Adipose tissue (tissue), 3 donors: Measurements from ENCODE around the gene ATP6V1B1. TPM values are rescaled to one million over a fixed set of nuclear protein-coding genes. Genes with fewer than 3 reads are reported as not detected.
"Not testable (repeated sequence)": the region's sequence is repeated elsewhere in the genome, so short reads cannot be mapped to it uniquely, and the experiment has no call there.

ENCODE experiments used
- H3K27ac ChIP-seq: one replicate; pipeline ENCODE4 v1.5.1; 2013; ENCODE audit warnings: low read depth, low read length
- whole genome bisulfite sequencing, 3 donors: extraction: QIAGEN DNeasy Blood & Tissue Kit; methylation state at CpG; one replicate each; pipeline ENCODE4 v1.1.7; 2013; 5-methylcytosine and 5-hydroxymethylcytosine counted together
- polyA plus RNA-seq, 3 donors: library from polyadenylated mRNA; stranded (reverse); fragments of 200-250 nt; gene quantifications; one replicate each; pipeline ENCODE4 v1.2.3, GENCODE V29; 2013
- donor health status: healthy with polysubstance abuse.
- donor health status: Bipolar disorder and iron deficiency.
- donor health status: healthy.

The ATP6V1B1 gene
- polyA plus RNA-seq, 3 donors: 1.2 to 4.2 (median 1.9) TPM

GRCh38 chr2:70994009-70994698 is 58.5 kb downstream of the ATP6V1B1 start:
- WGBS, 3 donors: 0 to 1% (median 0%) methylated on average over 26 to 49 of the region's 49 CpGs
- no peak overlapping the region for H3K27ac ChIP-seq

DNA sequence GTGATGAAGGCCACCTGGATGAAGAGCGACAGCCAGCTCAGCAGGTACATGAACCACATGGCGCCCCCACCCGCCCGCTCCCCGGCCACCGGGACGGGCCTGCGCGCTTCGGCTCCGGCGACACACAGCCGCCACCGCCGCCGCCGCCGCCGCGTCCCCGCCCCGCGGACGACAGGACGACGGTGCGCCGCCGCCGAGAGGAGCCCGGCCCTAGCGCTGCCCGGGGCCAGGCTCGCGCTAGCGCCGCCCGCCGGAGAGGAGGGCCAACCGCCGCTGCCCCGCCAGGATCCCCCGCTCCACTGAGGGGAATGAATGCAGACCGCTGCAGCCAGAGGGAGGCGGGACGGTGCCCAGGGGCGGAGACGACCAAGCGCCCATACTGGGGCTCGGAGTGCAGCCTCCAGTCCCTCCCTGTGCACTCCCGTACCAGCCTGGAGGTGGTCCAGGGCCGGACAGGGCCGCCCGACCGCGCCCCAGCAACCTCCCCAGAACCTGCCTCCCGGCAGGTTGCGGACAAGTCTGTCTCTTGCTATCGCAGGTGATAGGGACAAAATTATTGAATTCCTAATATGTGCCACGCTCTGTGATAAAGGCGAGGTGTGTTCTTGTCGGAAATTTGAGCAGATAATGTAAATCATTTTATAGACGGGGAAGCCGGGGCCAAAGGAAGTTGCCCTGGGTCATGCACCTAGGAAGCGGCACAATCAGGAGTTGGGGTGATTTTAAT is 59.2 kb downstream of the ATP6V1B1 start, which contains the start of gene TEX261:
Gene TEX261, minus strand, starts transcription at position 175 of the 727 bp plus-strand sequence. Its CDS starts 116 bp downstream, at position 59.
- 0 to 1% (median 1%) methylated on average over 42 to 65 of the region's 65 CpGs for WGBS, 3 donors
- H3K27ac ChIP-seq: no peak within 1 kb of the TSS

DNA sequence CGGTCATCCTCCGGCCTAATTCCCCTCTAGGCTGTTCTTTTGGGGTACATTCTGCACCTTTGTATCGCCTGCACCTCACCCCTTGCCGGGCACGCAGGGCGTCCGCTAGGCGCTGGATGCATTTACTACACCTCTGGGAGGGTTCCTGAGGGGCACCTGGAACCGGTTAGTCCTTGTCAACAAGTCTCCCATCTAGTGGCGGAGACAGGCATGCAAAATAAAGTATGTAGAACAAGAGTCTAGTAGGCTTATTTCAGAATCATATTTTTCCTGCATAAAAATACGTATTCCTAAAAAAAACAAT is 59.7 kb downstream of the ATP6V1B1 start:
- H3K27ac ChIP-seq: no peak overlapping the region
- WGBS, 3 donors: 1 to 4% (median 3%) methylated on average over 11 of the region's 11 CpGs

DNA sequence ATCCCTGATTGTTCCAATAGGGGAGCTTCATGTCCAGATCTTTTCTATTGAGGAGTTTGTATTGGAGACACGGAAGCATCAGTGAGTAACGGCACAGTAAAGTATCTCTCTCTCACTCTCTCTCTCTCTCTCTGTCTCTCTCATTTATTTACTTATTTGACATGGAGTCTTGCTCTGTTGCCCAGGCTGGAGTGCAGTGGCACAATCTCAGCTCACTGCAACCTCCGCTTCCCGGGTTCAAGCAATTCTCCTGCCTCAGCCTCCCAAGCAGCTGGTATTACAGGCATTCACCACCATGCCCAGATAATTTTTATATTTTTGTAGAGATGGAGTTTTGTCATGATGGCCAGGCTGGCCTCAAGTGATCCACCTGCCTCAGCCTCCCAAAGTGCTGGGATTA is 63.2 kb downstream of the ATP6V1B1 start:
- WGBS, 3 donors: 82 to 90% (median 82%) methylated on average over 4 of the region's 4 CpGs
- H3K27ac ChIP-seq: not testable (repeated sequence)

- 43 to 69% (median 51%) methylated on average over 2 of the region's 2 CpGs for WGBS, 3 donors
These were observed 63.7 kb downstream of the ATP6V1B1 start for GRCh38 chr2:70999362-70999761.

DNA sequence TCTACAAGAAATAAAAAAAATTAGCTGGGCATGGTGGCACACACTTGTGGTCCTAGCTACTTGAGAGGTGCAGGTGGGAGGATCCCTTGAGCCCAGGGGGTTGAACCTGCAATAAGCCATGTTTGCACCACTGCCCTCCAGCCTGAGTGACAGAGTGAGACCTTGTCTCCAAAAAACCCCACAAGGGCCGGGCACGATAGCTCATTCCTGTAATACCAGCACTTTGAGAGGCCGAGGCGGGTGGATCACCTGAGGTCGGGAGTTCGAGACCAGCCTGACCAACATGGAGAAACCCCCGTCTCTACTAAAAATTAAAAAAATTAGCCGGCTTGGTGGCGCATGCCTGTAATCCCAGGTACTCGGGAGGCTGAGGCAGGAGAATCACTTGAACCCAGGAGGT is 64.2 kb downstream of the ATP6V1B1 start:
- 95 to 97% (median 96%) methylated on average over 10 of the region's 10 CpGs for WGBS, 3 donors
- H3K27ac ChIP-seq: not testable (repeated sequence)

More at GRCh38 chr2:70999362-70999761, 63.7 kb downstream of the ATP6V1B1 start:
- no peak overlapping the region for H3K27ac ChIP-seq

GRCh38 chr2:71000780-71001591 is 65.3 kb downstream of the ATP6V1B1 start:
- H3K27ac ChIP-seq: no peak overlapping the region
- 24 to 25% (median 25%) methylated on average over 21 of the region's 21 CpGs for WGBS, 3 donors

DNA sequence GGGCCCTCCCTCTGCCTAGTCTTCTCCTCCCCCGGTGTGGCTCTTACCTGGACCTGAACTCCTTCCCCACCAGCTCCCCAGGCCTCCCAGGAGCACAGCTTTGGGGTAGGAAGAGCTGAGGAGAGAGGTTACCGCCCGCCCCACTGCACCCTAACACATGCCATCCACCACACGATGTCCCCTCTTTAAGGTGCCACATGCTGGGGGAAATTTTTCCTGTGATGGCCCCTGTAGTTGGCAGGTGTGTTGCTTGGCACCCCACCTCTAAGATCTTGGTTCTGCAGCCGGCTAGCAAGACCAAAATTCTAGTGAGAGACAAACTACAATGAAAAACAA is 65.9 kb downstream of the ATP6V1B1 start:
- 70 to 81% (median 73%) methylated on average over 5 of the region's 5 CpGs for WGBS, 3 donors
- H3K27ac ChIP-seq: no peak overlapping the region

DNA sequence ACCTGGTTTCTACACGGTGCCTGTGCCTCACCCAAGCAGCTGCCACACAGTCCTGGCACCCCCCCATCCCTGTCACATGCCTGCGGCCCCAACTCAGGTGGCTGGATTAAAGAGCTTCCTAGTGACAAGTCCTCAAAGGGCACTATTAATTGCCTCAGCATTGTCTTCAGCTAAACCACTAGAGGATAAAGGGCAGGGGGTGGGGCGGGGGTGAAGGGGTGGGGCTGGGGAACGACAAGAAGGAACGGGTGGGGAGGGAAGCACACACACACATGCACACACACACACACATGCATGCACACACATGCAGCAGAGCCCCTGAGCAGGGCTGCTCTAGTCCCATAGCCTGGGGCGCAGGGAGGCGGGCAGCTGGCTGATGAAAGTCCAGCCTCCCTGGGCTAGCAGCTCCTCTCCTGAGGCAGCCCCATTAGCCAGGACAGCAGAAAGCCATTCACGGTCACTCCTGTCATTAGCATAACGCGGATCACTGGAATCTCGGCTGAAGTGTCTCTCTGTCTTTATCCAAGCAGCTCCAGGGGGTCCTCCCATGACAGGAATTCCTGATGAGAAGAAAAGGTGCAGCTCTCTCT is 66.4 kb downstream of the ATP6V1B1 start:
- WGBS, 3 donors: 46 to 55% (median 48%) methylated on average over 9 to 11 of the region's 11 CpGs
- H3K27ac ChIP-seq: no peak overlapping the region

GRCh38 chr2:71003396-71003795 is 67.7 kb downstream of the ATP6V1B1 start:
- no peak overlapping the region for H3K27ac ChIP-seq
- WGBS, 3 donors: 76 to 88% (median 83%) methylated on average over 6 of the region's 6 CpGs

DNA sequence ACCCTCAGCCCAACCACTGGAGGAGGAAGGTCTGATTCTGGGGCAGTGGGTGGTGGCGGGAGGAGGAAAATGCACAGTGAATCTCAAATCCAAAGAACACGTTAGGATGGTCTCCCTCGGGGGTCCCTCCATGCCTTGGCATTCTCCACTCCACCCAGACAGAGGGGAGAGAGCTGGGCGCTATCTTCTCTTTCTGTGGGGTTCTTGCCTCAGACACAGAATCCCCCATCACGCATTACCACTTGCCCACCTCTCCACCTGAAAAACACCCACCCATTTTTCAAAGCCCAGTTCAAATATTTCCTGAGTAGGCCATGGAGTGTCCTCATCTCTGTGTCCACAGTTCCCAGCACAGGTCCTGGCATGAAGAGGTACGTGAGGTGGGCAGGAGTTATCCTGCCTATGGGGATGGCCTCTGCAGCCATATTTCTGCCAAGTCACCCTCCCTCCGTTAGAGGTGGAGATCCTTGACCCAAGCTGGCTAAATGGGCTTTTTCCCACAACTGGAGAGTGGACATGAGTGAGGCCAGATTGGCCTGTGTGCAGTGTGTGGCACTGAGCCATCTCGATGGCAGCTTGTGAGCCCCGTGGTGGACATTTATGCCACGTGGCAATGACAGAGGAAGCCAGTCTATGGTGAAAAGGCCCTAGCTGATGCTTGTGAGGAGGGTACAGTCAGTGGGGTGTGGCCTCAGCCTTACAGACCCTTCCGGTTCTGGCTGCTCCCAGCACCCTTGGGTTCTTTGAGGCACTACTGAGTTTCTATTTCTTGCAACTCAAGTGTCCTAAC is 68.5 kb downstream of the ATP6V1B1 start:
- WGBS, 3 donors: 69 to 85% (median 83%) methylated on average over 11 of the region's 11 CpGs

GRCh38 chr2:71004857-71005256 is 69.2 kb downstream of the ATP6V1B1 start:
- WGBS, 3 donors: 81 to 88% (median 85%) methylated on average over 5 to 6 of the region's 6 CpGs

More for the DNA sequence above, 68.5 kb downstream of the ATP6V1B1 start:
- H3K27ac ChIP-seq: no peak overlapping the region

GRCh38 chr2:71005271-71006202 is 69.8 kb downstream of the ATP6V1B1 start:
- WGBS, 3 donors: 73 to 79% (median 74%) methylated on average over 10 of the region's 10 CpGs
- H3K27ac ChIP-seq: no peak overlapping the region

More at GRCh38 chr2:71004857-71005256, 69.2 kb downstream of the ATP6V1B1 start:
- no peak overlapping the region for H3K27ac ChIP-seq

DNA sequence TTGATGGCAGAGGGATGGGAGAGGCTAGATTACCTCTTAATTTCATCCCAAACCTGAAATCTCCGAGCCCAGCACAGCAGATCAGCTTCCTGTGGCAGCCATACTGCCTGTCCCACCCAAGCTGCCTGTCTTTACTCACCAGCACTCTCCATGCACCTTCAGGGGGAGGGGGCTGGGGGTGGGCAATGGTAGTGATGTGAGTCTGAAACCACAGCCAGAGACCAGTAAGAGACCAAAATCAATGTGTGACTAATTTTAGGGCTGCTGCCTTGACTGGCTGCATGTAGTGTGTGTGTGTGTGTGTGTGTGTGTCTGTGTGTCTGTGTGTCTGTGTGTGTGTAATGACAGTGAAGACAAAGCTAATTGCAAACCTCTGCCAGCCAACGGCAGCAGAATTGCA is 70.6 kb downstream of the ATP6V1B1 start:
- WGBS, 3 donors: 40 to 62% (median 62%) methylated on average over 2 of the region's 2 CpGs
- no peak overlapping the region for H3K27ac ChIP-seq

- H3K27ac ChIP-seq: no peak overlapping the region
- 82 to 86% (median 83%) methylated on average over 5 of the region's 5 CpGs for WGBS, 3 donors
These were observed 71.5 kb downstream of the ATP6V1B1 start for GRCh38 chr2:71006955-71007799.

DNA sequence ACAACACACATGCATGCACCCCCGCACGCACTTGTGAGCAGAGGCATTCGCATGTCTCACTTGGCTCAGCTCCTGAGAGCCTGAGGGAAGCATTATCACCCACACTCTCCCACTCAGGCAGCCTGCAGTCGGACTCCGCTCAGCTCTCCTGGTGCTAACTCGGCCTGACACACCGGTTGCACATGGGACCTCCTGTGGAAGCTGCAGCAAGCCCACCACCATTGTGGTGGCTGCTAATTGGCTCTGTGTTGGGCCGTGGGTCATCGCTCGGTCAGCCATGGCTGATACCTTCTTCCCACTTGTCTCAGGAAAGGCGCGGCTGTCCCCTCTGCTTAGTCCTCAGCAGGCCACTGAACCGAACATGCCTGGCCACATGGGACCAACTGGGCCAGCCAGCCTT is 72.6 kb downstream of the ATP6V1B1 start:
- WGBS, 3 donors: 87 to 92% (median 91%) methylated on average over 13 of the region's 13 CpGs
- H3K27ac ChIP-seq: no peak overlapping the region
